ENCODE data around the gene CALHM6. TPM values are rescaled to one million over a fixed set of nuclear protein-coding genes. Genes with fewer than 3 reads are reported as not detected.

Gene CALHM6
- total and polyA plus RNA-seq, 2 experiments from 2014 or later, result 1.2 to 1.6 TPM

- TF ChIP-seq, protein P1, sequence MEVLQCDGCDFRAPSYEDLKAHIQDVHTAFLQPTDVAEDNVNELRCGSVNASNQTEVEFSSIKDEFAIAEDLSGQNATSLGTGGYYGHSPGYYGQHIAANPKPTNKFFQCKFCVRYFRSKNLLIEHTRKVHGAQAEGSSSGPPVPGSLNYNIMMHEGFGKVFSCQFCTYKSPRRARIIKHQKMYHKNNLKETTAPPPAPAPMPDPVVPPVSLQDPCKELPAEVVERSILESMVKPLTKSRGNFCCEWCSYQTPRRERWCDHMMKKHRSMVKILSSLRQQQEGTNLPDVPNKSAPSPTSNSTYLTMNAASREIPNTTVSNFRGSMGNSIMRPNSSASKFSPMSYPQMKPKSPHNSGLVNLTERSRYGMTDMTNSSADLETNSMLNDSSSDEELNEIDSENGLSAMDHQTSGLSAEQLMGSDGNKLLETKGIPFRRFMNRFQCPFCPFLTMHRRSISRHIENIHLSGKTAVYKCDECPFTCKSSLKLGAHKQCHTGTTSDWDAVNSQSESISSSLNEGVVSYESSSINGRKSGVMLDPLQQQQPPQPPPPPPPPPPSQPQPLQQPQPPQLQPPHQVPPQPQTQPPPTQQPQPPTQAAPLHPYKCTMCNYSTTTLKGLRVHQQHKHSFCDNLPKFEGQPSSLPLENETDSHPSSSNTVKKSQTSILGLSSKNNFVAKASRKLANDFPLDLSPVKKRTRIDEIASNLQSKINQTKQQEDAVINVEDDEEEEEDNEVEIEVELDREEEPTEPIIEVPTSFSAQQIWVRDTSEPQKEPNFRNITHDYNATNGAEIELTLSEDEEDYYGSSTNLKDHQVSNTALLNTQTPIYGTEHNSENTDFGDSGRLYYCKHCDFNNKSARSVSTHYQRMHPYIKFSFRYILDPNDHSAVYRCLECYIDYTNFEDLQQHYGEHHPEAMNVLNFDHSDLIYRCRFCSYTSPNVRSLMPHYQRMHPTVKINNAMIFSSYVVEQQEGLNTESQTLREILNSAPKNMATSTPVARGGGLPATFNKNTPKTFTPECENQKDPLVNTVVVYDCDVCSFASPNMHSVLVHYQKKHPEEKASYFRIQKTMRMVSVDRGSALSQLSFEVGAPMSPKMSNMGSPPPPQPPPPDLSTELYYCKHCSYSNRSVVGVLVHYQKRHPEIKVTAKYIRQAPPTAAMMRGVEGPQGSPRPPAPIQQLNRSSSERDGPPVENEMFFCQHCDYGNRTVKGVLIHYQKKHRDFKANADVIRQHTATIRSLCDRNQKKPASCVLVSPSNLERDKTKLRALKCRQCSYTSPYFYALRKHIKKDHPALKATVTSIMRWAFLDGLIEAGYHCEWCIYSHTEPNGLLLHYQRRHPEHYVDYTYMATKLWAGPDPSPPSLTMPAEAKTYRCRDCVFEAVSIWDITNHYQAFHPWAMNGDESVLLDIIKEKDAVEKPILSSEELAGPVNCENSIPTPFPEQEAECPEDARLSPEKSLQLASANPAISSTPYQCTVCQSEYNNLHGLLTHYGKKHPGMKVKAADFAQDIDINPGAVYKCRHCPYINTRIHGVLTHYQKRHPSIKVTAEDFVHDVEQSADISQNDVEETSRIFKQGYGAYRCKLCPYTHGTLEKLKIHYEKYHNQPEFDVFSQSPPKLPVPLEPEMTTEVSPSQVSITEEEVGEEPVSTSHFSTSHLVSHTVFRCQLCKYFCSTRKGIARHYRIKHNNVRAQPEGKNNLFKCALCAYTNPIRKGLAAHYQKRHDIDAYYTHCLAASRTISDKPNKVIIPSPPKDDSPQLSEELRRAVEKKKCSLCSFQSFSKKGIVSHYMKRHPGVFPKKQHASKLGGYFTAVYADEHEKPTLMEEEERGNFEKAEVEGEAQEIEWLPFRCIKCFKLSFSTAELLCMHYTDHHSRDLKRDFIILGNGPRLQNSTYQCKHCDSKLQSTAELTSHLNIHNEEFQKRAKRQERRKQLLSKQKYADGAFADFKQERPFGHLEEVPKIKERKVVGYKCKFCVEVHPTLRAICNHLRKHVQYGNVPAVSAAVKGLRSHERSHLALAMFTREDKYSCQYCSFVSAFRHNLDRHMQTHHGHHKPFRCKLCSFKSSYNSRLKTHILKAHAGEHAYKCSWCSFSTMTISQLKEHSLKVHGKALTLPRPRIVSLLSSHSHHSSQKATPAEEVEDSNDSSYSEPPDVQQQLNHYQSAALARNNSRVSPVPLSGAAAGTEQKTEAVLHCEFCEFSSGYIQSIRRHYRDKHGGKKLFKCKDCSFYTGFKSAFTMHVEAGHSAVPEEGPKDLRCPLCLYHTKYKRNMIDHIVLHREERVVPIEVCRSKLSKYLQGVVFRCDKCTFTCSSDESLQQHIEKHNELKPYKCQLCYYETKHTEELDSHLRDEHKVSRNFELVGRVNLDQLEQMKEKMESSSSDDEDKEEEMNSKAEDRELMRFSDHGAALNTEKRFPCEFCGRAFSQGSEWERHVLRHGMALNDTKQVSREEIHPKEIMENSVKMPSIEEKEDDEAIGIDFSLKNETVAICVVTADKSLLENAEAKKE (CRISPR knock-in tag; IDR thresholded peaks at IDR 0.05), result no peak
- TF ChIP-seq JUNB (IDR thresholded peaks at IDR 0.05; ENCODE audit: unreplicated experiment), result no peak
Measured at GRCh38 chr6:116472706-116473105, 11.5 kb downstream of the CALHM6 start (continued).

DNA sequence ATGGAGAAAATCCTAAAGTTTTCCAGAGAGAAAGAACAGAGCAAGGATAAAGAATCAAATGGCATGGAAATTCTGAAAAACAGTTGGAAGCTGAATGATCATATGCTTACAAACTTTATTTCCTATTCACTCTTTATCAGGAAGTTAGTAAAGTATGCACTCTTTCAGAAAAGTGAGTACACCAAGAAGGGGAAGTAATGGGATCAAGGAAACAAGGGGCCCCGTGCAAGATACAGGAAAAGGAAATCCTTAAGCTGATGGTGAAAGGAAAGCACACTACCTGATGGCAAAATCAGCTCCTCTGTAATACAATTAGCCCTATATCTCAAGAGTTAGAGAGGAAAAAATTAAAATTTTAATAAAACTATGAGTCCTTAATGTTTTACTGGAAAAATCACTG is 14.0 kb downstream of the CALHM6 start:
- no peak overlapping the region for H3K27ac Mint-ChIP-seq

More for the DNA sequence above, 14.0 kb downstream of the CALHM6 start:
- H4K20me1 ChIP-seq (replicated peaks; ENCODE audit: insufficient read depth), result no peaks in the 10 kb centered on the region
- no peaks in the 10 kb centered on the region for H3K27me3 ChIP-seq (ENCODE audit: insufficient read depth)
- Mint-ChIP-seq H3K9me3 (no peaks in the 10 kb centered on the region), H3K36me3 (ENCODE audit: low read depth) (no peaks in the 10 kb centered on the region), H3K4me1 (0 out of 3 replicates have a peak, but pooled peaks cover 2% of the 10 kb centered on the region), H3K27me3 (ENCODE audit: insufficient read depth, low read depth, poor library complexity) (peaks cover 3% of the 10 kb centered on the region), H3K4me3 (no peak overlapping the region)
- no peak overlapping the region for H3K4me3 ChIP-seq
- H3K79me2 ChIP-seq (replicated peaks; ENCODE audit: insufficient read depth), result no peaks in the 10 kb centered on the region
- H3K27ac ChIP-seq (ENCODE audit: low read depth), result no peak overlapping the region
- H3K4me2 ChIP-seq, result no peak overlapping the region
- no peaks in the 10 kb centered on the region for H3K36me3 ChIP-seq (ENCODE audit: insufficient read depth)
- ATAC-seq (no peak), DNase-seq (ENCODE audit: low spot score) (no peak)
- 0 out of 2 replicates have a peak overlapping the region, but pooled peaks have one; percentile 45 for H2AFZ ChIP-seq
- H3K4me1 ChIP-seq (ENCODE audit: insufficient read depth), result no peaks in the 10 kb centered on the region; the same call in 1 of the 2 replicates
- H3K9me2 ChIP-seq (ENCODE audit: insufficient read depth), result no peaks in the 10 kb centered on the region
- H3F3A ChIP-seq (replicated peaks; ENCODE audit: low read depth), result no peaks in the 10 kb centered on the region
- TF ChIP-seq NANOG (IDR thresholded peaks at IDR 0.05; ENCODE audit: borderline replicate concordance) (no peak), POLR2AphosphoS5 (IDR thresholded peaks at IDR 0.05; ENCODE audit: low read depth) (no peak), STAT1 (IDR thresholded peaks at IDR 0.05; ENCODE audit: unreplicated experiment) (no peak), ZNF114 (CRISPR knock-in tag; IDR thresholded peaks at IDR 0.05) (no peak), EZH2 (IDR thresholded peaks at IDR 0.05; ENCODE audit: low read depth, unreplicated experiment) (no peak)
- TF ChIP-seq, protein P1 (CRISPR knock-in tag; IDR thresholded peaks at IDR 0.05), result no peak
- TF ChIP-seq, protein P2, sequence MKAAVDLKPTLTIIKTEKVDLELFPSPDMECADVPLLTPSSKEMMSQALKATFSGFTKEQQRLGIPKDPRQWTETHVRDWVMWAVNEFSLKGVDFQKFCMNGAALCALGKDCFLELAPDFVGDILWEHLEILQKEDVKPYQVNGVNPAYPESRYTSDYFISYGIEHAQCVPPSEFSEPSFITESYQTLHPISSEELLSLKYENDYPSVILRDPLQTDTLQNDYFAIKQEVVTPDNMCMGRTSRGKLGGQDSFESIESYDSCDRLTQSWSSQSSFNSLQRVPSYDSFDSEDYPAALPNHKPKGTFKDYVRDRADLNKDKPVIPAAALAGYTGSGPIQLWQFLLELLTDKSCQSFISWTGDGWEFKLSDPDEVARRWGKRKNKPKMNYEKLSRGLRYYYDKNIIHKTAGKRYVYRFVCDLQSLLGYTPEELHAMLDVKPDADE (IDR thresholded peaks at IDR 0.05), result no peak
